Eye (tissue), 1 donor: Measurements from ENCODE around the gene CELF4.

ENCODE experiments used
- DNase-seq: peaks from one replicate; pipeline ENCODE4 v3.0.0-alpha.2; 2015

CELF4 gene

GRCh38 chr18:37435996-37436395, 129.6 kb downstream of the CELF4 start:
- peak; percentile 44 for DNase-seq

GRCh38 chr18:37435150-37435867, 130.3 kb downstream of the CELF4 start:
- no peak for DNase-seq

- no peak for DNase-seq
Measured at GRCh38 chr18:37434161-37434860, 131.3 kb downstream of the CELF4 start.

GRCh38 chr18:37432436-37433195, 133.0 kb downstream of the CELF4 start:
- no peak for DNase-seq

GRCh38 chr18:37430357-37431076, 135.1 kb downstream of the CELF4 start:
- DNase-seq = no peak

GRCh38 chr18:37429791-37430190, 135.8 kb downstream of the CELF4 start:
- no peak for DNase-seq

GRCh38 chr18:37428288-37428974, 137.2 kb downstream of the CELF4 start:
- DNase-seq = no peak

GRCh38 chr18:37426586-37426985, 139.0 kb downstream of the CELF4 start:
- DNase-seq = peak; percentile 88

- no peak for DNase-seq
Measured at GRCh38 chr18:37425222-37425621, 140.4 kb downstream of the CELF4 start.

- no peak for DNase-seq
Measured at GRCh38 chr18:37424507-37424906, 141.1 kb downstream of the CELF4 start.

GRCh38 chr18:37422596-37422995, 143.0 kb downstream of the CELF4 start:
- no peak for DNase-seq

GRCh38 chr18:37422116-37422515, 143.5 kb downstream of the CELF4 start:
- DNase-seq = no peak

GRCh38 chr18:37421341-37422077, 144.1 kb downstream of the CELF4 start:
- no peak for DNase-seq

- DNase-seq = no peak
Measured at GRCh38 chr18:37420315-37420880, 145.2 kb downstream of the CELF4 start.

- no peak for DNase-seq
Measured at GRCh38 chr18:37419866-37420265, 145.7 kb downstream of the CELF4 start.

GRCh38 chr18:37419315-37419714, 146.3 kb downstream of the CELF4 start:
- no peak for DNase-seq

- DNase-seq = no peak
Measured at GRCh38 chr18:37414816-37415215, 150.8 kb downstream of the CELF4 start.

GRCh38 chr18:37412829-37413228, 152.8 kb downstream of the CELF4 start:
- peak; percentile 90 for DNase-seq

GRCh38 chr18:37412333-37412732, 153.3 kb downstream of the CELF4 start:
- DNase-seq = peak; percentile 62

GRCh38 chr18:37409878-37410277, 155.7 kb downstream of the CELF4 start:
- DNase-seq = no peak

GRCh38 chr18:37408676-37409265, 156.8 kb downstream of the CELF4 start:
- DNase-seq = peak; percentile 96
